MCF 10A (cell line): ENCODE measurements around the gene NMD3. TPM values are rescaled to one million over a fixed set of nuclear protein-coding genes. Genes with fewer than 3 reads are reported as not detected.

Experiments used
- BruUV-seq: library from RNA; stranded (reverse); fragments of 400-500 nt; replicated peaks from 2 replicates; lab custom pipeline; 2021; lab: Mats Ljungman, UMichigan
- CTCF ChIA-PET: fragments of 300-600 bp; sonication (Branson Sonifier 250); formaldehyde crosslinking; extraction: SDS; loops from one replicate; lab custom pipeline; 2021; ENCODE audit warnings: antibody characterized with exemption, inconsistent platforms; lab: Yijun Ruan, JAX
- POLR2A ChIA-PET: fragments of 300-600, 350-650 bp; sonication (Branson Sonifier 250); formaldehyde crosslinking; extraction: SDS; loops from one replicate; lab custom pipeline; 2020; ENCODE audit warnings: antibody characterized with exemption, inconsistent platforms; lab: Yijun Ruan, JAX
- DNase-seq: peaks from one replicate; pipeline ENCODE4 v3.0.0-alpha.2; 2018; ENCODE audit not compliant: unreplicated experiment
- H3K27ac Mint-ChIP-seq: one replicate; pipeline ENCODE4 v1.8.0; 2022; ENCODE audit warnings: mild to moderate bottlenecking, low read depth, mixed read lengths; ENCODE audit not compliant: unreplicated experiment
- H3K27me3 Mint-ChIP-seq: one replicate; pipeline ENCODE4 v1.8.0; 2022; ENCODE audit warnings: mixed read lengths; ENCODE audit not compliant: insufficient read depth, unreplicated experiment
- H3K36me3 Mint-ChIP-seq: one replicate; pipeline ENCODE4 v1.8.0; 2022; ENCODE audit warnings: mild to moderate bottlenecking, moderate library complexity, mixed read lengths; ENCODE audit not compliant: insufficient read depth, unreplicated experiment
- H3K4me1 Mint-ChIP-seq: one replicate; pipeline ENCODE4 v1.8.0; 2022; ENCODE audit warnings: mixed read lengths; ENCODE audit not compliant: insufficient read depth, unreplicated experiment
- H3K4me3 Mint-ChIP-seq: one replicate; pipeline ENCODE4 v1.8.0; 2022; ENCODE audit warnings: mild to moderate bottlenecking, moderate library complexity, mixed read lengths; ENCODE audit not compliant: unreplicated experiment
- H3K9me3 Mint-ChIP-seq: one replicate; pipeline ENCODE4 v1.8.0; 2022; ENCODE audit warnings: mixed read lengths; ENCODE audit not compliant: unreplicated experiment
- CTCF ChIP-seq: fragments of 200-600 bp; IDR thresholded peaks from one replicate; pipeline ENCODE4 v1.8.0; 2022; ENCODE audit warnings: antibody characterized with exemption, mild to moderate bottlenecking; ENCODE audit not compliant: unreplicated experiment
- intact Hi-C: fragments of 100-400 bp; cut with micrococcal nuclease; formaldehyde crosslinking; loops from 2 replicates; pipeline ENCODE4 v1.14.1; 2022
- total RNA-seq: library from RNA; stranded (reverse); gene quantifications from 2 replicates; pipeline ENCODE4 v1.2.3, GENCODE V29; 2022

Gene NMD3
- total RNA-seq, 1 experiment from 2014 or later = 84.6 TPM

GRCh38 chr3:161212906-161213305, 8.2 kb upstream of the NMD3 start:
- BruUV-seq = no TSS peak
- ChIA-PET POLR2A (interaction anchor here (1.9 kb wide), 1 partner anchor 9 kb away, joined by 12 read pairs; the partner anchor contains the start of gene NMD3), CTCF (interaction anchor here (0.6 to 1.4 kb wide), 4 partner anchors 11 to 505 kb away, joined by 3 to 4 read pairs (median 3); no protein-coding TSS in a partner anchor)
- Mint-ChIP-seq H3K27ac (no peak overlapping the region), H3K9me3 (no peaks in the 10 kb centered on the region), H3K27me3 (no peaks in the 10 kb centered on the region), H3K4me1 (no peaks in the 10 kb centered on the region), H3K4me3 (no peak overlapping the region), H3K36me3 (no peaks in the 10 kb centered on the region)
- TF ChIP-seq CTCF = no peak
- intact Hi-C loops = no loop called here
- no peak for DNase-seq

GRCh38 chr3:161213644-161214043, 7.5 kb upstream of the NMD3 start:
- H3K27me3 Mint-ChIP-seq = no peaks in the 10 kb centered on the region
- no peak for TF ChIP-seq CTCF
- BruUV-seq = no TSS peak
- no peak overlapping the region for H3K27ac Mint-ChIP-seq
- POLR2A ChIA-PET = interaction anchor here (1.9 kb wide), 1 partner anchor 8 kb away, joined by 12 read pairs; the partner anchor contains the start of gene NMD3
- intact Hi-C loops = no loop called here
- CTCF ChIA-PET = no interaction called here
- no peak for DNase-seq
- no peaks in the 10 kb centered on the region for H3K9me3 Mint-ChIP-seq
- H3K4me3 Mint-ChIP-seq = no peak overlapping the region
- H3K36me3 Mint-ChIP-seq = no peaks in the 10 kb centered on the region
- no peaks in the 10 kb centered on the region for H3K4me1 Mint-ChIP-seq

GRCh38 chr3:161215185-161215584, 5.9 kb upstream of the NMD3 start:
- H3K27me3 Mint-ChIP-seq = no peaks in the 10 kb centered on the region
- no peak overlapping the region for H3K4me3 Mint-ChIP-seq
- peaks cover 1% of the 10 kb centered on the region for H3K36me3 Mint-ChIP-seq
- BruUV-seq = no TSS peak
- ChIA-PET CTCF (interaction anchor here (0.6 kb wide), 1 partner anchor 245 kb away, joined by 3 read pairs; no protein-coding TSS in a partner anchor), POLR2A (no interaction called here)
- TF ChIP-seq CTCF = no peak
- H3K9me3 Mint-ChIP-seq = no peaks in the 10 kb centered on the region
- no peak for DNase-seq
- H3K4me1 Mint-ChIP-seq = peaks cover 2% of the 10 kb centered on the region
- no peak overlapping the region for H3K27ac Mint-ChIP-seq
- intact Hi-C loops = no loop called here

- ChIA-PET POLR2A (no interaction called here), CTCF (no interaction called here)
- Mint-ChIP-seq H3K4me3 (no peak overlapping the region), H3K9me3 (no peaks in the 10 kb centered on the region), H3K36me3 (peaks cover 13% of the 10 kb centered on the region), H3K4me1 (peaks cover 6% of the 10 kb centered on the region), H3K27ac (no peak overlapping the region), H3K27me3 (no peaks in the 10 kb centered on the region)
- DNase-seq = peak; percentile 45
- TF ChIP-seq CTCF = no peak
- no TSS peak for BruUV-seq
- intact Hi-C loops = no loop called here
These were observed 3.6 kb upstream of the NMD3 start for GRCh38 chr3:161217496-161217895.
